ENCODE data around the gene CNPPD1.

The CNPPD1 gene

GRCh38 chr2:219186754-219187456 lies 10.2 kb upstream of the CNPPD1 start:
- WGBS, 2 donors (ENCODE audit: extremely low coverage in 2 of 2, insufficient read length in 2 of 2, insufficient replicate concordance in 1 of 2) = no CpG with 5 or more reads among the region's 7 CpGs
- Histone ChIP-seq H2BK15ac (ENCODE audit: low read length) (no peak overlapping the region), H3K14ac (ENCODE audit: low read length) (no peak overlapping the region), H3K4ac (ENCODE audit: low read length) (no peak overlapping the region), H2BK12ac (ENCODE audit: low read length) (no peak overlapping the region), H3K4me1 (ENCODE audit: control insufficient read depth in 2 of 2, insufficient read depth in 1 of 2, low read depth in 1 of 2, low read length in 2 of 2) (no peaks in the 10 kb centered on the region), H2BK120ac (ENCODE audit: low read depth, low read length) (no peak overlapping the region), H3K9me3 (replicated peaks in 1 of 2; ENCODE audit: control insufficient read depth in 2 of 2, insufficient read depth in 1 of 2, low read depth in 1 of 2, low read length in 2 of 2) (no peaks in the 10 kb centered on the region), H3K9ac (ENCODE audit: low read depth, low read length, poor library complexity) (no peak overlapping the region), H3K27ac (replicated peaks; ENCODE audit: low read length) (no peak overlapping the region), H3K23ac (ENCODE audit: low read depth, low read length, poor library complexity) (no peak overlapping the region), H4K8ac (ENCODE audit: low read depth, low read length) (no peak overlapping the region), H3K79me1 (ENCODE audit: low read depth, low read length) (no peaks in the 10 kb centered on the region), H3K18ac (ENCODE audit: low read length) (no peak overlapping the region), H3K4me3 (ENCODE audit: low read length in 2 of 2) (no peak overlapping the region), H3K4me2 (ENCODE audit: insufficient read depth, low read length, poor library complexity, severe bottlenecking) (no peak overlapping the region), H3K36me3 (replicated peaks in 1 of 2; ENCODE audit: control insufficient read depth in 2 of 2, insufficient read depth in 2 of 2, low read length in 2 of 2) (peaks cover 14 to 26% of the 10 kb centered on the region in 2 donors), H2AK5ac (ENCODE audit: low read depth, low read length) (no peak overlapping the region), H2AFZ (ENCODE audit: low read length) (no peak overlapping the region), H4K91ac (ENCODE audit: low read depth, low read length, poor library complexity) (no peak overlapping the region), H2BK5ac (ENCODE audit: low read length) (no peak overlapping the region), H3K27me3 (ENCODE audit: control insufficient read depth in 3 of 3, insufficient read depth in 3 of 3, low read depth in 1 of 3, low read length in 3 of 3) (no peaks in the 10 kb centered on the region)
- DNase-seq (ENCODE audit: low spot score) = no peak

- Histone ChIP-seq H3K4ac (ENCODE audit: low read length) (no peak overlapping the region), H3K79me1 (ENCODE audit: low read depth, low read length) (no peaks in the 10 kb centered on the region), H2BK5ac (ENCODE audit: low read length) (no peak overlapping the region)
Observed at GRCh38 chr2:219184121-219184520, 7.4 kb upstream of the CNPPD1 start.

GRCh38 chr2:219183151-219183772 lies 6.5 kb upstream of the CNPPD1 start:
- WGBS, 2 donors (ENCODE audit: extremely low coverage in 2 of 2, insufficient read length in 2 of 2, insufficient replicate concordance in 1 of 2) = no CpG with 5 or more reads among the region's 6 CpGs

More at GRCh38 chr2:219184121-219184520, 7.4 kb upstream of the CNPPD1 start:
- H2BK15ac ChIP-seq (ENCODE audit: low read length) = no peak overlapping the region
- DNase-seq (ENCODE audit: low spot score) = no peak
- no peak overlapping the region for H3K4me2 ChIP-seq (ENCODE audit: insufficient read depth, low read length, poor library complexity, severe bottlenecking)
- no peak overlapping the region for H3K18ac ChIP-seq (ENCODE audit: low read length)
- no peak overlapping the region for H3K23ac ChIP-seq (ENCODE audit: low read depth, low read length, poor library complexity)
- H3K4me3 ChIP-seq (ENCODE audit: low read length in 2 of 2) = no peak overlapping the region
- no peak overlapping the region for H4K91ac ChIP-seq (ENCODE audit: low read depth, low read length, poor library complexity)
- WGBS, 2 donors (ENCODE audit: extremely low coverage in 2 of 2, insufficient read length in 2 of 2, insufficient replicate concordance in 1 of 2) = no CpG with 5 or more reads among the region's 2 CpGs
- H2AK5ac ChIP-seq (ENCODE audit: low read depth, low read length) = no peak overlapping the region
- H3K27me3 ChIP-seq (ENCODE audit: control insufficient read depth in 3 of 3, insufficient read depth in 3 of 3, low read depth in 1 of 3, low read length in 3 of 3) = no peaks in the 10 kb centered on the region
- H3K14ac ChIP-seq (ENCODE audit: low read length) = no peak overlapping the region
- H2BK12ac ChIP-seq (ENCODE audit: low read length) = no peak overlapping the region
- no peak overlapping the region for H2BK120ac ChIP-seq (ENCODE audit: low read depth, low read length)
- H3K9ac ChIP-seq (ENCODE audit: low read depth, low read length, poor library complexity) = no peak overlapping the region
- no peak overlapping the region for H3K27ac ChIP-seq (replicated peaks; ENCODE audit: low read length)
- H2AFZ ChIP-seq (ENCODE audit: low read length) = no peak overlapping the region
- H3K36me3 ChIP-seq (replicated peaks in 1 of 2; ENCODE audit: control insufficient read depth in 2 of 2, insufficient read depth in 2 of 2, low read length in 2 of 2) = peaks cover 33 to 52% of the 10 kb centered on the region in 2 donors
- no peaks in the 10 kb centered on the region for H3K9me3 ChIP-seq (replicated peaks in 1 of 2; ENCODE audit: control insufficient read depth in 2 of 2, insufficient read depth in 1 of 2, low read depth in 1 of 2, low read length in 2 of 2)
- no peak overlapping the region for H4K8ac ChIP-seq (ENCODE audit: low read depth, low read length)
- no peaks in the 10 kb centered on the region for H3K4me1 ChIP-seq (ENCODE audit: control insufficient read depth in 2 of 2, insufficient read depth in 1 of 2, low read depth in 1 of 2, low read length in 2 of 2)

GRCh38 chr2:219182331-219183150 lies 5.8 kb upstream of the CNPPD1 start:
- H3K4me2 ChIP-seq (ENCODE audit: insufficient read depth, low read length, poor library complexity, severe bottlenecking) = no peak overlapping the region
- no peak overlapping the region for H3K23ac ChIP-seq (ENCODE audit: low read depth, low read length, poor library complexity)
- H4K8ac ChIP-seq (ENCODE audit: low read depth, low read length) = no peak overlapping the region
- H3K79me1 ChIP-seq (ENCODE audit: low read depth, low read length) = peaks cover 2% of the 10 kb centered on the region
- no CpG with 5 or more reads among the region's 8 CpGs for WGBS, 2 donors (ENCODE audit: extremely low coverage in 2 of 2, insufficient read length in 2 of 2, insufficient replicate concordance in 1 of 2)
- H3K9ac ChIP-seq (ENCODE audit: low read depth, low read length, poor library complexity) = no peak overlapping the region
- no peak overlapping the region for H2BK120ac ChIP-seq (ENCODE audit: low read depth, low read length)
- no peak overlapping the region for H2AFZ ChIP-seq (ENCODE audit: low read length)
- no peak overlapping the region for H3K27ac ChIP-seq (replicated peaks; ENCODE audit: low read length)
- no peak overlapping the region for H2BK5ac ChIP-seq (ENCODE audit: low read length)
- no peak overlapping the region for H4K91ac ChIP-seq (ENCODE audit: low read depth, low read length, poor library complexity)
- H2BK12ac ChIP-seq (ENCODE audit: low read length) = no peak overlapping the region
- no peak overlapping the region for H3K4me3 ChIP-seq (ENCODE audit: low read length in 2 of 2)
- no peaks in the 10 kb centered on the region for H3K9me3 ChIP-seq (replicated peaks in 1 of 2; ENCODE audit: control insufficient read depth in 2 of 2, insufficient read depth in 1 of 2, low read depth in 1 of 2, low read length in 2 of 2)
- no peak overlapping the region for H2AK5ac ChIP-seq (ENCODE audit: low read depth, low read length)
- no peak overlapping the region for H3K4ac ChIP-seq (ENCODE audit: low read length)
- no peak overlapping the region for H3K18ac ChIP-seq (ENCODE audit: low read length)
- H2BK15ac ChIP-seq (ENCODE audit: low read length) = no peak overlapping the region
- peaks cover 5 to 6% of the 10 kb centered on the region in 2 donors for H3K4me1 ChIP-seq (ENCODE audit: control insufficient read depth in 2 of 2, insufficient read depth in 1 of 2, low read depth in 1 of 2, low read length in 2 of 2)
- no peaks in the 10 kb centered on the region for H3K27me3 ChIP-seq (ENCODE audit: control insufficient read depth in 3 of 3, insufficient read depth in 3 of 3, low read depth in 1 of 3, low read length in 3 of 3)
- no peak for DNase-seq (ENCODE audit: low spot score)
- H3K14ac ChIP-seq (ENCODE audit: low read length) = no peak overlapping the region
- peaks cover 33 to 52% of the 10 kb centered on the region in 2 donors for H3K36me3 ChIP-seq (replicated peaks in 1 of 2; ENCODE audit: control insufficient read depth in 2 of 2, insufficient read depth in 2 of 2, low read length in 2 of 2)

More at GRCh38 chr2:219183151-219183772, 6.5 kb upstream of the CNPPD1 start:
- no peak overlapping the region for H3K4me2 ChIP-seq (ENCODE audit: insufficient read depth, low read length, poor library complexity, severe bottlenecking)
- no peak overlapping the region for H4K91ac ChIP-seq (ENCODE audit: low read depth, low read length, poor library complexity)
- H3K4me3 ChIP-seq (ENCODE audit: low read length in 2 of 2) = no peak overlapping the region
- H3K18ac ChIP-seq (ENCODE audit: low read length) = no peak overlapping the region
- no peak overlapping the region for H3K4ac ChIP-seq (ENCODE audit: low read length)
- no peak overlapping the region for H3K14ac ChIP-seq (ENCODE audit: low read length)
- no peak overlapping the region for H3K9ac ChIP-seq (ENCODE audit: low read depth, low read length, poor library complexity)
- peaks cover 33 to 52% of the 10 kb centered on the region in 2 donors for H3K36me3 ChIP-seq (replicated peaks in 1 of 2; ENCODE audit: control insufficient read depth in 2 of 2, insufficient read depth in 2 of 2, low read length in 2 of 2)
- H2BK120ac ChIP-seq (ENCODE audit: low read depth, low read length) = no peak overlapping the region
- H3K27ac ChIP-seq (replicated peaks; ENCODE audit: low read length) = no peak overlapping the region
- no peak overlapping the region for H2AK5ac ChIP-seq (ENCODE audit: low read depth, low read length)
- no peaks in the 10 kb centered on the region for H3K9me3 ChIP-seq (replicated peaks in 1 of 2; ENCODE audit: control insufficient read depth in 2 of 2, insufficient read depth in 1 of 2, low read depth in 1 of 2, low read length in 2 of 2)
- no peak overlapping the region for H2AFZ ChIP-seq (ENCODE audit: low read length)
- no peak overlapping the region for H2BK5ac ChIP-seq (ENCODE audit: low read length)
- no peak overlapping the region for H4K8ac ChIP-seq (ENCODE audit: low read depth, low read length)
- H3K4me1 ChIP-seq (ENCODE audit: control insufficient read depth in 2 of 2, insufficient read depth in 1 of 2, low read depth in 1 of 2, low read length in 2 of 2) = peaks cover 5 to 6% of the 10 kb centered on the region in 2 donors
- no peaks in the 10 kb centered on the region for H3K27me3 ChIP-seq (ENCODE audit: control insufficient read depth in 3 of 3, insufficient read depth in 3 of 3, low read depth in 1 of 3, low read length in 3 of 3)
- no peak overlapping the region for H2BK12ac ChIP-seq (ENCODE audit: low read length)
- no peak for DNase-seq (ENCODE audit: low spot score)
- no peak overlapping the region for H2BK15ac ChIP-seq (ENCODE audit: low read length)
- H3K79me1 ChIP-seq (ENCODE audit: low read depth, low read length) = peaks cover 1% of the 10 kb centered on the region
- no peak overlapping the region for H3K23ac ChIP-seq (ENCODE audit: low read depth, low read length, poor library complexity)

Data from neuronal stem cell (in vitro differentiated cells).